Renal cortex interstitium (tissue), 15 donors: ENCODE measurements around the gene TTLL9. TPM values are rescaled to one million over a fixed set of nuclear protein-coding genes. Genes with fewer than 3 reads are reported as not detected.
"Not testable (repeated sequence)": the region's sequence is repeated elsewhere in the genome, so short reads cannot be mapped to it uniquely, and the experiment has no call there.

Experiments
- DNase-seq, 11 donors: peaks; one replicate each; pipeline ENCODE4 v3.0.0-alpha.2; 2013; ENCODE audit warnings: low read depth in 9 of 11, low spot score in 4 of 11; ENCODE audit errors: extremely low read depth in 1 of 11
- long read RNA-seq, 16 experiments: transcript quantifications; one replicate each; lab custom pipeline, GENCODE V29; 2026
- polyA plus RNA-seq, 3 donors: library from polyadenylated mRNA; unstranded; fragments of 120-200 nt; gene quantifications; one replicate each; pipeline ENCODE4 v1.2.1, GENCODE V29; 2013; ENCODE audit not compliant: insufficient read length in 3 of 3

Gene TTLL9
- 1 to 10 TPM; 3.0 to 7.5 (median 3.1) TPM for polyA plus RNA-seq
- long read RNA-seq, donor 1, partial matches to known transcripts: 8 of 8 reads
- long read RNA-seq, donor 1, other reads (novel, unspliced or antisense): 0 of 8 reads
- long read RNA-seq, donor 2: 0 reads
- long read RNA-seq, donor 3, partial matches to known transcripts: 25 of 25 reads
- long read RNA-seq, donor 3, other reads (novel, unspliced or antisense): 0 of 25 reads
- long read RNA-seq, donor 4: 0 reads
- long read RNA-seq, donor 5, partial matches to known transcripts: 44 of 44 reads
- long read RNA-seq, donor 5, other reads (novel, unspliced or antisense): 0 of 44 reads
- long read RNA-seq, donor 6: 0 reads
- long read RNA-seq, donor 7, partial matches to known transcripts: 12 of 27 reads
- long read RNA-seq, donor 7, other reads (novel, unspliced or antisense): 15 of 27 reads
- long read RNA-seq, donor 8, partial matches to known transcripts: 0 of 29 reads
- long read RNA-seq, donor 8, other reads (novel, unspliced or antisense): 29 of 29 reads
- long read RNA-seq, donor 9: 0 reads
- long read RNA-seq, donor 10, partial matches to known transcripts: 23 of 23 reads
- long read RNA-seq, donor 10, other reads (novel, unspliced or antisense): 0 of 23 reads
- long read RNA-seq, donor 11: 0 reads
- long read RNA-seq, donor 12: 0 reads
- long read RNA-seq, donor 13: 0 reads
- long read RNA-seq, donor 14: 0 reads
- long read RNA-seq, donor 15: 0 reads
- long read RNA-seq, donor 16: 0 reads

GRCh38 chr20:31869942-31870725 lies at the start of gene TTLL9, which contains the start of gene DUSP15:
Gene TTLL9, plus strand, starts transcription at chr20:31870634. Its CDS starts 493 bp downstream, at chr20:31871127.
Gene DUSP15, minus strand, starts transcription at chr20:31870527. Its CDS starts 190 bp downstream, at chr20:31870337.
- DNase-seq: peak in 2 of 11 donors; percentile 28 to 40

- no peak for DNase-seq
Measured at GRCh38 chr20:31821427-31821826, 49.0 kb upstream of the TTLL9 start.

- peak; percentile 57 to 80 (median 77) for DNase-seq
Measured at GRCh38 chr20:31822421-31823330, 47.8 kb upstream of the TTLL9 start.

GRCh38 chr20:31823360-31824124 lies 46.9 kb upstream of the TTLL9 start:
- no peak for DNase-seq

- no peak for DNase-seq
Measured at GRCh38 chr20:31824125-31824485, 46.3 kb upstream of the TTLL9 start.

- DNase-seq: no peak
Measured at GRCh38 chr20:31824554-31825313, 45.7 kb upstream of the TTLL9 start.

GRCh38 chr20:31826074-31826473 lies 44.4 kb upstream of the TTLL9 start:
- no peak for DNase-seq

- no peak for DNase-seq
Measured at GRCh38 chr20:31827059-31827458, 43.4 kb upstream of the TTLL9 start.

GRCh38 chr20:31828016-31828415 lies 42.4 kb upstream of the TTLL9 start:
- DNase-seq: not testable (repeated sequence)

GRCh38 chr20:31829731-31830130 lies 40.7 kb upstream of the TTLL9 start:
- DNase-seq: no peak

GRCh38 chr20:31830406-31830981 lies 39.9 kb upstream of the TTLL9 start:
- DNase-seq: no peak

GRCh38 chr20:31831211-31831610 lies 39.2 kb upstream of the TTLL9 start:
- DNase-seq: no peak

- no peak for DNase-seq
Measured at GRCh38 chr20:31831771-31832306, 38.6 kb upstream of the TTLL9 start.

GRCh38 chr20:31833130-31833930 lies 37.1 kb upstream of the TTLL9 start:
- DNase-seq: peak in 5 of 11 donors; percentile 49 to 60 (median 58)

GRCh38 chr20:31833931-31834521 lies 36.4 kb upstream of the TTLL9 start:
- no peak for DNase-seq
